Measurements from ENCODE around the gene TPX2.
"Not testable (repeated sequence)": the region's sequence is repeated elsewhere in the genome, so short reads cannot be mapped to it uniquely, and the experiment has no call there.

The TPX2 gene

DNA sequence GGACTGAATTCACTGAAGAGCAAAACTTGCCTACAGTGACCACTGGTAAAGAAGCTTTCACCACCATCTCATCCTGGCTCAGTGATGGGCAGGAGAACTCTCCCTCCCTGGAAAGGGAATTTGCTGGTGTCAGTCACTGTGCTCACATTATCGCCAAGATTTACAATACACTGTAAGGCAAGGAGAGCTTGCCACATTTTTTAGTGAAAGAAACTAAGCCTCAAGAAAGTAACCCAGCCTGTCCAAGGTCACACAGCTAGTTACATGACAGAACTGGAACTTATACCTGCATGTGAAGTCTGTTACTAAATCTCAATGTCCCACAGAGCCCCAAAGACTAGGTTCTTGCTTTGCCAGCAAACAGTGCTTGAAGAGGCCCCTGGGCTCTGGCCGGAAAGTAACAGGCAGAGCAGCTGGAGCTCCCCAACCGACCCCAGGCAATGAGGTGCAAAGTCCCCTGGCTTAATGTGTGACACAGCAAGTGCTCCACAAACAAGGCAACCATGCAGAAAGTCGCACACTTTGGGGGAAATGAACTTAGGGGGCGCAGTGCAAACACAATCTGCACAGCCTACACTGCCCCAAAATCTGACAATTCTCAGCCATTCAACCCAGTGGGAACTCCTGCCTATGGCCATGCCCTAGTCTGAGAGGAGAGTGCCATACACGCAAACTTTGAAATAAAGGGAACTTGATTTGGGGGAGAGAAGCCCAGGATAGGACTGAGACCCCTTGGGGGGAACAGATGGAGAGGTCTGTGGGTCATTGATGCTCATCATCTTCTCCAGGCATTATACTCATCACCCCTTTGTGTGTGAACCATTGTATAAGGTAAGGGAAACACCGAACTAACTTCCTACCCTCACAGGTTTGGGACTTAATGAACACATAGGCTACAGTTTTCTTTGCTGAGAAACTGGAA lies 18.3 kb upstream of the TPX2 start:
- DNase-seq (ENCODE audit: low read depth) = no peak

DNA sequence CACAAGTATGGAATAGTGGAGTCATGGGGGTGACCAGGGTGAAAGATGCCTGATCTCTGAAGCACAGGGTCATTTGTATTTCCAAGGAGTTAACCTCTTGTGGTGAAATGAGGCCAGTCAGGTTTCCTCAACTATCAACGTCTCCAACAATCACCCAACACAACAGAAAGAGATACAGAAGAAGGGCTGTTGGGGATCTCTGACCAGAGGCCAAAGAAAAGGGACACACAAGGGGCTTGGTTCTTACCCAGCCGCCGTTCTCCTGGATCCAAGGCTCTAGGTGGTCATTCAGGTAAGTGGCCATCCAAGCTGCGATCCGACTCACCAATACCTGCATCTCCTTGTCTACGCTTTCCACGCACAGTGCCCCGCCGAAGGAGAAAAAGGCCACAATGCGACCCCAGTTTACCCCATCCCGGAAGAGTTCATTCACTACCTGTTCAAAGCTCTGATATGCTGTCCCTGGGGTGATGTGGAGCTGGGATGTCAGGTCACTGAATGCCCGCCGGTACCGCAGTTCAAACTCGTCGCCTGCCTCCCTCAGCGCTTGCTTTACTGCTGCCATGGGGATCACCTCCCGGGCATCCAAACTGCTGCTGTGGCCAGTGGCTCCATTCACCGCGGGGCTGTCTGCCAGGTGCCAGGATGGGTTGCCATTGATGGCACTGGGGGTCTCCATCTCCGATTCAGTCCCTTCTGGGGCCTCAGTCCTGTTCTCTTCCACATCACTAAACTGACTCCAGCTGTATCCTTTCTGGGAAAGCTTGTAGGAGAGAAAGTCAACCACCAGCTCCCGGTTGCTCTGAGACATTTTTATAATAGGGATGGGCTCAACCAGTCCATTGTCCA lies 17.5 kb upstream of the TPX2 start:
- DNase-seq (ENCODE audit: low read depth) = no peak

DNA sequence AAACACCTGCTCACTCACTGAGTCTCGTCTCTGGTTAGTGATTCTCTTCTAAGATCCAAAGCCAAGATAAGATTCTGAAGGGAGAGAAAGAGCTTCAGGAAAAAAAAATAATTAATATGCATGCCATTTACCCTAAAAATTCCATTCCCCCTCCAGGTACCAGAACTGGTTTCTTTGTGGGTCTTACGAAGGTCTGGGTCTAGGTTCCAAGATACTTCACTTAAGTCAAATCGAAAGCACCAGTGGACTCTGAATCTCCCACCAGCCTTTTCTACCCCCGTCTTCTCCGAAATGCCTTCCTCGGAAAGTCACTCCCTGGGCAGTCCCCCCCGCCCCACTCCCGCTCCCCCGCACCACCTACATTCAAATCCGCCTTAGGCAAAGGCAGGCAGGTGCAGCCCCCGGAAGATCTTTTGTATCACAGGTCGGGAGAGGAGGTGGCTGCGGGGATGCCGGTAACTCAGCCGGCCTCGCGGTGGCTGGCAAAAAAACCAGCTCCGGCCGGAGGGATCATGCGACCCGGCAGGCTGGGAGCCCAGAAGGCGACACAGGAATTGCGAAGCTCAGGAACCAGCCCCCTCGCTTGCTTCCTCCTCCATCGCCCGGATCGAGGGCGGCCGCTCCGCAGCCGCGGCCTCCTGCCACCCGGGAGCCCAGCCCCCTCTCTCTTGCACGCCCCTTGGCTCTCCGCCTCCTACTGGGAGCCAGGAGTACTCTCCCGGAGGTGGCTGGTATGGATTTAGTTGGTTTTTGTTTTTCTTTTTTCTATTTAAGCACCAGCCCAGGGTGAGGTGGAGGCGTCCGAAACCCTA lies 16.6 kb upstream of the TPX2 start, which contains the start of gene BCL2L1:
Gene BCL2L1 (minus strand): TSS at position 612 of the 812 bp plus-strand sequence. CDS start 650 bp downstream, outside the sequence.
- peak; percentile 69 for DNase-seq (ENCODE audit: low read depth)

DNA sequence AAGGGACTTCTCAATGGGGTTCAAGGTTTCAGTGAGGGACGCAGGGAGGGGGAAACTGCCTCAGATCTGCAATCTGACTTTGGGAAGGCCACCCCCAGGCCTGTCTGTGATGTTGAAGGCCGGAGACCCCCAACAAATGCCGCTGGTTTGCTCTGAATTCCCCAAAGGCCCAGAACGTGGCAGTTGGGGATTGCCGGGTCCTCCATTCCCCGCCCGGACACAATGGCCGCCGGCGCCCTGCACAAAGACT lies 16.1 kb upstream of the TPX2 start:
- DNase-seq (ENCODE audit: low read depth) = no peak

DNA sequence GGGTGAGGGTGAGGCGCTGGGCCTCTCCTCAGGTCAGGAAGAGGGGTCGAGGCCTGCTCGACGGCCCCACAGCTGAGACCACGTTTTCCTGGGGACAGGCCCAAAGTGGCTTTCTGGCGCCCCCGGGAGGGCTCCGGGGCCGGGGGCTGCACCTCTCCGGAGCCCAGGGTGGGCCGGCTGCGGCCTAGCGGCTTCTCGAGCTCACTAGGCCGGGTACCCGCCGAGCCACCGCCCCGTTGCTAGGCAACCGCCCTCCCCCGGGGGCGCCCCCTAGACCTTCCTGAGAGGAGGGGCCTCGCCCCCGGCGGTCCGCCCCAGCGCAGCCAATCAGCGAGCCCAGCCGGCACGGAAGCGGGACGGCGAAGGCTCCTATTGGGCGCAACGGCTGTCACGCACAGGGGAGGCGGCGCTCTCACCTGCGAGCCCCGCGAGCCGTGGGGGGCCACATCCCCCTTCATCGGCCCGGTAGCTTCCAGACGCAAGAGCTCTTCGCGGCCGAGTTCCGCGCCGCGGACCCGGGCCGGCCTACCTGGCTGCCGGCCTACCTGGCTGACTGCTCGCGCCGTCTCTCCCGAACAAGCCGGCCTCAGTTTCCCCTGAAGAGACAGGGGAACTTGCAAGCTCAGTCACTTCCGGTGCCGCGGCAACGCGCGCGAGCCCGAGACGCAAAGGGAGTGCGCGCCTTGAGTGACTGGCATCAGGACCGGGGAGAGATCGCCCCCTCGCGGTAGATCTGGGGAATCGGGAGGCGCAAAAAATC lies 15.6 kb upstream of the TPX2 start:
- DNase-seq (ENCODE audit: low read depth) = peak; percentile 99

DNA sequence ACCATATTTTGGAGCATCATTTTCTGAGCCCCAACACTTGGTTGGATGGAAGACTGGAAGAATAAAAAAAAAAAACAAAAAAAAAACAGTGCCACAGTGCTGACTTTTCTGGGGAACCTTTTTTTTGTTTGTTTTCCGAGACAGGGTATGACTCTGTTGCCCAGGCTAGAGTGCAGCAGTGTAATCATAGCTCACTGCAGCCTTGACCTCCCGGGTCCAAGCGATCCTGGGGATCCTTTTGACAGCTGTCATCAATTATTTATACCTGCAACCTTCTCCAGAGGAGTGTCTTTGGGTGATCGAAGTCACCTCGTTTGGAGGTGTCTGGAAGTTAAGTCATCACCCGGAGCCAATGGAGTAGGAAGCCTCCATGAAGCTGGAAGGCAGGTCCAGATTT lies 7.8 kb upstream of the TPX2 start:
- no peak for DNase-seq (ENCODE audit: low read depth)

- DNase-seq (ENCODE audit: low read depth) = no peak
Measured at GRCh38 chr20:31739550-31739977, 474 bp downstream of the TPX2 start.

GRCh38 chr20:31740208-31740607 lies 1.1 kb downstream of the TPX2 start:
- DNase-seq (ENCODE audit: low read depth) = no peak

GRCh38 chr20:31740656-31741323 lies 1.7 kb downstream of the TPX2 start:
- DNase-seq (ENCODE audit: low read depth) = no peak

GRCh38 chr20:31746068-31746878 lies 7.2 kb downstream of the TPX2 start:
- no peak for DNase-seq (ENCODE audit: low read depth)

DNA sequence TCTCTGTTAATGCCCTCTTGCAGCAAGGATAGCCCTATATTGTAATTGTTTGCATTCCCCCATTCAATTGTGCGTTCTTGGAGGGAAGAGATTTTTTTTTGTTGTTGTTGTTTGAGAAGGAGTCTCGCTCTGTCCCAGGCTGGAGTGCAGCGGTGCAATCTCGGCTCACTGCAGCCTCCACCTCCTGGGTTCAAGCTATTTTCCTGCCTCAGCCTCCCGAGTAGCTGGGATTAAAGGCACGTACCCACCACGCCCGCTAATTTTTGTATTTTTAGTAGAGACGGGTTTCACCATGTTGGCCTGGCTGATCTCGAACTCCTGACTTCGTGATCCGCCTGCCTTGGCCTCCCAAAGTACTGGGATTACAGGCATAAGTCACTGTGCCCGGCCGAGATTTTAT lies 7.9 kb downstream of the TPX2 start:
- DNase-seq (ENCODE audit: low read depth) = not testable (repeated sequence)

DNA sequence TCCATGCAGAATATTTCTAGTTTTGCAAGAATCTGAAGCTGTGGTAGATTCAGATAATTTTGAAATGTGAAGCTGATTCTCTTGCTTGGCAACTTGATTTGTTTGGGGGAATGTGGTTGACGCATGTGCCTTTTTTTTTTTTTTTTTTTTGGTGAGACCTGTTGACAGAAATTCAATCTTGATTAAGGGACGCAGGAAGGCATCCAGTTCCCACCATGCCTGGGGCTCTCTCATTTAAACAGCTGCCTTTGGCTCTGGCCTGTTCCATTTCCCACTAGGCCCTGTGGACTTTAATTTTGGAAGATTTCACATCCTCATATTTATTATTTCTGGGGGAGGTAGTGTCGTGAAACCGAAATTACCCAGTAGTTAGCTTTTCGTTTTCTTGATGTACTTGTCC lies 8.6 kb downstream of the TPX2 start:
- no peak for DNase-seq (ENCODE audit: low read depth)

GRCh38 chr20:31749223-31749622 lies 10.1 kb downstream of the TPX2 start:
- DNase-seq (ENCODE audit: low read depth) = no peak

DNA sequence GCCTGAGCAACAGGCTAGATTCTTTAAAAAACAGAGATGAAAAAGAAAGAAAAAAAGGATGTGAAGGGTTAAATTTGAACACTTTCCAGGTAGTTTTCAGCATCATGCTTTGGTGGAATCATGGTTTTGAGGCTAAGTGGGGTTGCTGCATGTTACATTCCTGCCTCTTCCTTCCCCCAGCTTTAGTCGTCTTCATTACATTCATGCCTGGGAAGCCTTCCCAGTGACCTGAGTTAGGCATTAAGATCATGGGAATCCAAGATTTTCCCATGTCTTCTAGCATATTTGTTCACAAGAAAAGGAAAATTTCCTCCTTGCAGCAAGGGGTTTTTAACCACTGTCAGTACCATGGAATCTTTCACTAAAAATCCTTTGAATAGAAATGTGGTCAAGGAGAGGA lies 12.0 kb downstream of the TPX2 start:
- DNase-seq (ENCODE audit: low read depth) = no peak

DNA sequence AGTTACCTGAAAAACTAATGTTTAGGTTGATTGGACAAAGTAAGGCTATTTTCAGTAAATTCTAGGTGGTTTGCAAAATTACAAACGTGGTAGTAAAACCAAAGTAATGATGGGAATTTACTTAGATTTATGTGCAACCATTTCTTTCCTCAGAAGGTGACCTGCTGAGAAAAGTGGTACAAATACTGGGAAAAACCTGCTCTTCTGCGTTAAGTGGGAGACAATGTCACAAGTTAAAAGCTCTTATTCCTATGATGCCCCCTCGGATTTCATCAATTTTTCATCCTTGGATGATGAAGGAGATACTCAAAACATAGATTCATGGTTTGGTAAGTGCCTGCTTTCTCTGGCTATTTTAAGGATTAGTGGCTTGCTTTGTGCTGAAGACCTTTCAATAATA lies 18.2 kb downstream of the TPX2 start:
- DNase-seq (ENCODE audit: low read depth) = no peak

DNA sequence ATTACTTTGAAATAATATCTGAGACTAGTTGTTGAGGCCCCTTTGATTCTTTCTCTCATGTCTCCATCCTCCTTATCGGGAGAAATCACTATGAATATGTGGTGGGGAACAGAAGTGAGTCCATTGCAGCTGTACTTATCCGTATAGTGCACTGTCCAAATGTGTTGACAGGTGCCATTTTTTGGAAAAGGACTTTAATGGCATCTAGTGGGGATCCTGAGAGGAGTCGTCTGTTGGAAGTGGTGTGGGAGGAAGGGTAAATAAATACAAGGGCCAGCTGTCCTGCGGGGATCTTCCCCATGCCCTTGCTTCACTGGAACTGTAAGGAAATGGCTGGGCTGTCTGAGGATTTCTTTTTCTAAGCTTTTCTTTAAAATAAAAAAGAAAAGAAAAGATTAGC lies 19.4 kb downstream of the TPX2 start:
- DNase-seq (ENCODE audit: low read depth) = no peak

- no peak for DNase-seq (ENCODE audit: low read depth)
Measured at GRCh38 chr20:31758991-31759390, 19.9 kb downstream of the TPX2 start.

- DNase-seq (ENCODE audit: low read depth) = no peak
Measured at GRCh38 chr20:31759836-31760518, 20.9 kb downstream of the TPX2 start.

DNA sequence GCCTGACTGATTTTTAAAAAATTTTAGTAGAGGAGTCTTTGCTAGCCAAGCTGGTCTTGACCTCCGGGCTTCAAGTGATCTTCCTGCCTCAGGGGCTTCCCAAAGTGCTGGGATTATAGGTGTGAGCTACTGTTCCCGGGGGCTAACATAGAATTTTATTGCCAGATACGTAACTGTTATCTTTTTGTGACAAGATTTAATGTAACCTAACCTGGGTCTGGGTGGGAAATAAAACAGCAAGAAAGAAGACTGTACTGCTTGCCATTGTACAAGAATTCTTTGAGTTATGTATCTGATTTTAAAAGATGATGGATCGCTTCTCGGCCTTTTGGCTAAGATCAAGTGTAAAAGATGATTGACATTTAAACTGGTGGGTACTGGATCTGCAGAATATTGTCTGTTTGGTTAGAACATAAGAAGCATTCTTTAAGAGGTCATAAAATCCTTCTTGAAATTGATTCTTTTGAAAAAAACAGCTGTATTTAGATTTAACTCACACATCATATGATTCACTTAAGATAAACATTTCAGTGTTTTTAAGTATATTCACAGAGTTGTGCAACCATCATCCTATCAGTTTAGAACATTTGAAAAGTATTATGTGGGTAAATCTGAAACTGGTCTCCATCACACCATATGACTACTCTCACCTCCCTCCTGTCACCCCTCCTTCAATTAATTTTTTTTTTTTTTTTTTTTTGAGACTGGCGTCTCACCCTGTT lies 21.6 kb downstream of the TPX2 start:
- DNase-seq (ENCODE audit: low read depth) = no peak
